C4-2B (cell line): Measurements from ENCODE around the gene XPR1.

Source experiments
- H3K27ac ChIP-seq: fragments of 450-650 bp; 2 replicates; pipeline ENCODE4 v1.5.1; 2017
- ZFX ChIP-seq: fragments of 450-650 bp; IDR thresholded peaks from 2 replicates; pipeline ENCODE4 v1.6.1; 2017
- TF ChIP-seq, protein P1 (sequence below): fragments of 450-650 bp; conservative IDR thresholded peaks from 2 replicates; pipeline ENCODE4 v1.5.1; 2017; ENCODE audit warnings: mild to moderate bottlenecking

XPR1 gene

DNA sequence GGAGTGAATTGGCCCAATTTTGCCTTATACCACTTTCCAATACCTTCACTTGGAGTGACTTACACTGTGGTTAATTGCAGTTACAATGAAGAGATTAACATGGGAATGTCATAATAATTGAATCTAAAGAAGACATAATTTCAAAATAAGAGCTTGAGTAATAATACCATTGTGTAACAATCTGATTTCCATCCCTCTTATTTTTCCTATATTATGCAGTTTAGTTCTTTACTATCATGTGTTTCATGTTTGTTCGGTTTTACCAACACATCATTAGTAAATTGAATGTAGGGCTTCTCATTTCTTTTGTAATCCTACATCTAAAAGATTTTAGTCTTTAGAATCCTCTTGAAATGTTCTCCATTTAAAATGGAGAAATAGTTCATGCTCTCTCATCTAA, 19.2 kb upstream of the XPR1 start:
- H3K27ac ChIP-seq = no peak overlapping the region
- TF ChIP-seq, protein P1, sequence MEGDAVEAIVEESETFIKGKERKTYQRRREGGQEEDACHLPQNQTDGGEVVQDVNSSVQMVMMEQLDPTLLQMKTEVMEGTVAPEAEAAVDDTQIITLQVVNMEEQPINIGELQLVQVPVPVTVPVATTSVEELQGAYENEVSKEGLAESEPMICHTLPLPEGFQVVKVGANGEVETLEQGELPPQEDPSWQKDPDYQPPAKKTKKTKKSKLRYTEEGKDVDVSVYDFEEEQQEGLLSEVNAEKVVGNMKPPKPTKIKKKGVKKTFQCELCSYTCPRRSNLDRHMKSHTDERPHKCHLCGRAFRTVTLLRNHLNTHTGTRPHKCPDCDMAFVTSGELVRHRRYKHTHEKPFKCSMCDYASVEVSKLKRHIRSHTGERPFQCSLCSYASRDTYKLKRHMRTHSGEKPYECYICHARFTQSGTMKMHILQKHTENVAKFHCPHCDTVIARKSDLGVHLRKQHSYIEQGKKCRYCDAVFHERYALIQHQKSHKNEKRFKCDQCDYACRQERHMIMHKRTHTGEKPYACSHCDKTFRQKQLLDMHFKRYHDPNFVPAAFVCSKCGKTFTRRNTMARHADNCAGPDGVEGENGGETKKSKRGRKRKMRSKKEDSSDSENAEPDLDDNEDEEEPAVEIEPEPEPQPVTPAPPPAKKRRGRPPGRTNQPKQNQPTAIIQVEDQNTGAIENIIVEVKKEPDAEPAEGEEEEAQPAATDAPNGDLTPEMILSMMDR = no peak
- TF ChIP-seq ZFX = no peak

DNA sequence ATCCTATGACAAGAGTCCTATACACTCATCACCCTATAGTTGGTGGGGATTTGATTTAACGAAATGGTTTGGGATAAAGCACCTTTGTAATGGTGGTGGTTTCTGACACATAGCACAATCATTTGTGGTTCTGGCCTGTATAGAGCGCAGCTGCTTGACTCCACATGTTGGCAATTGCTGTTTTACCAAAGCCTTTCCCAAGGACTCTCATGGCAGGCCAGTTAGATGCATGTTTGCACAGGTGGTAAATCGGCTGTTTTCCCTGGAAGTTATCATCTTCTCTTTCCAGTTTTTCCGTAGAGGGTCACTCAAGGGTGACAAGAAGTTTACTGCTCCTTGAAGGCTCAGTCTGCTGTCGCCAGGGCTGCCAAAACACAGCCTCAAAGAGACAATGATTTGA, 17.1 kb upstream of the XPR1 start:
- TF ChIP-seq, protein P1 = no peak
- H3K27ac ChIP-seq = peak overlapping the region; percentile 65; the same call in 1 of the 2 replicates

DNA sequence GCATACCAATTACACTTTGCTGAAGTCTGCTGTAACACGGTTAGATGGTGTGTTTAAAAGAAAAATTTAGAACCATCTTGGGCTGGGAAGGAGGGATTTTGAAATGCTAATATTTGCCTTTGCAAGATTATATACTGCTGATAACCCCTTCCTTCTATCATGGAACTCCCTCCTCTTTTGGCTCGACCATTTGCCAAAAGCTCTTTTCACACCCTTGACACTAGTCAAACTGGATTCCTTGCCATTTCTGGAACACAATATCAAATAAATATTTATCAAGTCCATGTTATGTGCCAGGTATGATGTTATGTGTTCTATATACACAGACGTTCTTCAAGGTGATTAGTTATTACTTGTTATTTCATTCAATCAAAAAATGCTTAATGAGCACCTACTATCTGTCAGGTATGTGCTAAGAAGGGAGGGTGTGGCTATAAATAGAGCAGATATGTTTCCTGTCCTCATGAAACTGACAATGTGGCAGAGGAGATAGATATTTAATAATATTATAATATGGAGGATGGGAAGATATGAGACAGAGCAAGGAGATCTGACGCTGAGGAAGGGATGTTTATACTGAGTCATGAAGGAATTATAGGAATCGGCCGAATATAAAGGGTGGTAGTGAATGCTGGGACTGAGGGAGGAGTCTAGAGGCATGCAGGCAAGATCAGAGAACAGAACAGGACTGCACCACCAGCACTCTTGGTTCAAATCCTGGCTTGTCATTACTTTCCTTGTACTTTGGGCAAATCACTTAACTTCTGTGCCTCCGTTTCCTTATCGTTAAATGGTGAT, 16.1 kb upstream of the XPR1 start:
- TF ChIP-seq, protein P1 = no peak
- peak overlapping the region; percentile 65; the same call in 1 of the 2 replicates for H3K27ac ChIP-seq

DNA sequence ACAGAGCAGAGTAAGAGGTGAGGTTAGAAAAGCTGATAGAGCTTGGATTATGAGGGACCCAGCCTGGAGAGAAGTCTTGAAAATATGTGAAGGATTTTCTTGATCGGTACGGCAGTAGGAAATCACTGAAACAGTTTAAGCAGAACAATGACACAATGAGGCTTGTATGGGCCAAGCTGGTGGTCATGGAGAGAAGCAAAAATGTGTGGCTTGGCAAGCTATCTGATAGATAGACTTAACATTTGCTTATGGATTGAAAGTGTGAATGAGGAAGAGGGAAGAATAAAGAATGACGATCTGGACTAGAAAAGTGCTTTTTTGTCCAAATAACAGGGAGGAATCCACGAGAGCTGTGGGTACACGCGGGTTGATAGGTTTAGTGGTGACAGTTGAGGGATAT, 15.4 kb upstream of the XPR1 start:
- peak overlapping the region; percentile 65; the same call in 1 of the 2 replicates for H3K27ac ChIP-seq
- TF ChIP-seq ZFX = no peak
- TF ChIP-seq, protein P1 = no peak

DNA sequence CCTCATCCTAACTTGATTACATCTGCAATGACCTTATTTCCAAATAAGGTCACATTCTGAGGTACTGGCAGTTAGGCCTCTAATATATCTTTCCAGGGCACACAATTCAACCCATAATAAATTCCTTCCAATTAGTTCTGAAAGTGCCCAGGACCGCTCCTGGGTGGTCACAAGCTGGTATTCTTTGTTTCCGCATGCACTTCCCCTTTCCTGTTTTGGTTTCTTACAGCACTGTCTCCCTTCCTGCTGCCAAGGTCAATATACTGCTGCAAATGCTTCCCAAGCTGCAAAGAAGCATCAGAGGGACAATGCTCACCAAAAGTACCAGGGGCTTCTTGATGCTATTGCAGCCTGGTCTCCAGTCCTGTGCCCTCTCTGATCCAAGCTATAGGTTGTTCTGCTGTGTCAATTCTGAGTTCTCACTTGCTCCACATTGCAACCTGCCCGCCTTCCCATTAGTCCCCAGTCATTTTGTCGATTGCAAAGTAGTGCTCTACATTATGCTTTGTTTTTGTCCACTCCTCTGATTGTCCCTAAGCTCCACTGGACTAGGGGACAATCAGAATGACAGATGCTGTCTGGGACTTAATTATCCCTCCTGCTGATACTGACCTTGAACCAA, 13.9 kb upstream of the XPR1 start:
- TF ChIP-seq, protein P1 = no peak
- TF ChIP-seq ZFX = no peak
- no peak overlapping the region for H3K27ac ChIP-seq

DNA sequence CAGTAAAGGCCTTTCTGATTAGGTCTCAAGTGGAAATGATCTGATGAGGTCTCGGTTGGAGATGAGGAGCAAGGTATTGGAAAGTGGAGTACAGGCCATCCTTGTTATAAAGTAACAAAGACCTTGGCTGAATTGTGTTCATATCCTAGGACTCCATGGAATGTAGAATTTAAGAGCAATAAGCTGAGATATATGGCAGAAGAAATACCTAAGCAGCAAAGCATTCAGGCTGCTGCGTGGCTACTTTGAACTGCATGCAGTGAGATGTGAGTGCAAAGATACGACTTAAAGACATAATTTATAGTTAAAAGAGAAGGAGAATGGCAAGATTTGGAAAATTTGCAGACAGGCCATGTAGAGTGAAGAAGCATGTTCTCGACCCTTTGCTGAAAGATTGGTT, 11.2 kb upstream of the XPR1 start:
- H3K27ac ChIP-seq = no peak overlapping the region
- no peak for TF ChIP-seq ZFX
- TF ChIP-seq, protein P1 = no peak
